Measurements from ENCODE around the gene SLC16A11.
"Not testable (repeated sequence)": the region's sequence is repeated elsewhere in the genome, so short reads cannot be mapped to it uniquely, and the experiment has no call there.

The SLC16A11 gene

DNA sequence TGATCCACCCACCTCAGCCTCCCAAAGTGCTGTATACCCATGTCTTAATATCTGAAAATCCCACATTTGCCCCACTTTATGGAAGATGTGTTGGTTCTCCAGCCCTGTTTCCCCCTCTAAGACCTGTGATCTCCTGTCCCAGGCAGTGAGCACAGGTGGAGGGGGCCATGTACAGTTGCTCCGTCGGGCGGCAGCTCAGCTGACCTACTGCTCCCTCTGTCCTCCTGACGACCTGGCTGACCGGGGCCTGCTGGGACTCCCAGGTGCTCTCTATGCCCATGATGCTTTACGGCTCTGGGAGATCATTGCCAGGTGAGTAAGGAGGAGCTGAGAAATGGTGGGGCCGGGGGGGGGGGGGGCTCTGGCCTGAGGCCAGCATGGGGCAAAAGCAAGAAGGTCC is 38.2 kb downstream of the SLC16A11 start:
- no peak for DNase-seq (ENCODE audit: low spot score)

- peak; percentile 89 for DNase-seq (ENCODE audit: low spot score)
Measured at GRCh38 chr17:7004398-7005253, 39.3 kb downstream of the SLC16A11 start.

GRCh38 chr17:7003745-7004144 is 40.1 kb downstream of the SLC16A11 start:
- DNase-seq (ENCODE audit: low spot score), result no peak

DNA sequence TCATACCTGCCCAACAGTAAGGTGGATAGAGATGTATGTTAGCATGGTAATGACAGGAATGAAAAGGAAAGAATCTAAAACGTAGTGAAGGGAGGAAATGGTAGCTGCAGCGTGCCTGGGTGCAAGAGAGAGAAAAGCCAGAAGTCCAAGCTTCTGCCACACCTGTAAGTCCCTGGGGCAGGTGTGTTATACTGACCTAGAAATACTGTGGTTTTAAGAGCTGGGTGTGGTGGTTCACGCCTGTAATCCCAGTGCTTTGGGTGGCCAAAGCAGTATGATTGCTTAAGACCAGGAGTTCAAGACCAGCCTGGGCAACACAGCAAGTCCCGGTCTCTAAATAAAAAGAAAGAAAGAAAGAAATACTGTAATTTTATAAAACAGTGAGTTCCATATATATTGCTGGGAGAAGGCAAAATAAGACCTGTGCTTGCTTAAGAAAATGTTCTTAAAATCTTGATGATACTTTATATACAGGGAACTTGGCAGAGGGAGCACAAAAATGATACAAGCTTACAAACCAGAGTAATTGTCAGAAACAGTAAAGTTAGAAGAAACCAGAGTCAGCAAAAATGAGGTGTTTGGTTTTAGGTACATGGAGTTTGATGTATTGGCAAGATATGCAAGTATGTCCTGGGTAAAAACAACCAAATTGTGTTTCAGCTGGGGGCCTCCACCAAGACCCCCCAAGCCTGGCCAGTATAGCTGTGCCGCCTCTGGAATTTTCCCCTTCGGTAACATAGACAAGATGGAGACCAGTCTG is 41.4 kb downstream of the SLC16A11 start:
- DNase-seq (ENCODE audit: low spot score), result no peak

DNA sequence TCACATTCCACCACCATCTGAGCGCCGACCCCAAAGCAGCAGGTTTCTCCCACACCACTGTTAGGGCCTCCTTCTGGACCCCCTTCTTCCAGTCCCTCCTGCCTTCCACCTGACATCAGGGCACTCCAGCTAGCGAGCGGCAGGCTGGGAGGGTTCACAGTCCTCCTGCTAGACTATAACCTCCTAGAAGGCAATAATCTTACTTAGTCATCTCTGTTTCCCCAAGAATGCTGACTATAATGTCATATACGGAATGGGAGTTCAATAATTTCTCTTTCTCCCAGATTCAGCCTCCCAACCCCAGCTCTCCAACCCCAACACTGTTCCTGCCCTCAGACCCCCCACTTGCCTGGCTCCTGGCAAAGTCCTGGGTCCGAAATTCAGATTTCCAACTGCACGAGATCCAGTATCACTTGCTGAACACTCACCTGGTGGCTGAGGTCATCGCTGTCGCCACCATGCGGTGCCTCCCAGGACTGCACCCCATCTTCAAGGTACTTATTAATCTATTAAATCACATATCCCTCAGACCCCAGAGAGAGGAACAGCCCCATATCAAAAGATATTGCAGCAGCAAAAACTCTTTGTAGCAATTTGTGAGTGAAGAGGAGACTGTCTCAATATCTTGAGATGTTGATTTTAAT is 42.5 kb downstream of the SLC16A11 start:
- DNase-seq (ENCODE audit: low spot score), result peak; percentile 57

DNA sequence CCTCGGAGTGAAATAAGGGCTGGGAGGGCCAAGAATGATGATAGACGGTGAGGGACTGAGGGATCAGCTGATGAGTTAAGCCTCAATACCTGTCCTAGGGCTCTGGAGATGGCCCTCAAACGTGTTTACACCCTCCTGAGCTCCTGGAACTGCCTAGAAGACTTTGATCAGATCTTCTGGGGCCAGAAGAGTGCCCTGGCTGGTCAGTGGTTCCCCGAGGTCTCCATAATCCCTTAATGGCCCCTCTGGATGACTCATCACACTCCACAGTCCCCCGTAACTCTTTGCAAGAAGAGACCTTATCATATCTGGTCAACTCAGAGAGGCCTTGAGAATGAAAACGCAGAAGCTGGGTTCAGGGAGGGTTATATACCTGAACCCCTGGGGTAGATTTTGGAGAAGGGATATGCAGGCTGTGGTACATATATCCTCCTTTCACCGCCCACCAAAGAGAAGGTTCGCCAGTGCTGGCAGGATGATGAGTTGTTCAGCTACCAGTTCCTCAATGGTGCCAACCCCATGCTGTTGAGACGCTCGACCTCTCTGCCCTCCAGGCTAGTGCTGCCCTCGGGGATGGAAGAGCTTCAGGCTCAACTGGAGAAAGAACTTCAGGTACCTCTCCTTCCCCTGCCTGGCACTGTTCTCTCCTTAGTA is 44.9 kb downstream of the SLC16A11 start:
- no peak for DNase-seq (ENCODE audit: low spot score)

GRCh38 chr17:6997171-6997570 is 46.7 kb downstream of the SLC16A11 start:
- DNase-seq (ENCODE audit: low spot score), result no peak

DNA sequence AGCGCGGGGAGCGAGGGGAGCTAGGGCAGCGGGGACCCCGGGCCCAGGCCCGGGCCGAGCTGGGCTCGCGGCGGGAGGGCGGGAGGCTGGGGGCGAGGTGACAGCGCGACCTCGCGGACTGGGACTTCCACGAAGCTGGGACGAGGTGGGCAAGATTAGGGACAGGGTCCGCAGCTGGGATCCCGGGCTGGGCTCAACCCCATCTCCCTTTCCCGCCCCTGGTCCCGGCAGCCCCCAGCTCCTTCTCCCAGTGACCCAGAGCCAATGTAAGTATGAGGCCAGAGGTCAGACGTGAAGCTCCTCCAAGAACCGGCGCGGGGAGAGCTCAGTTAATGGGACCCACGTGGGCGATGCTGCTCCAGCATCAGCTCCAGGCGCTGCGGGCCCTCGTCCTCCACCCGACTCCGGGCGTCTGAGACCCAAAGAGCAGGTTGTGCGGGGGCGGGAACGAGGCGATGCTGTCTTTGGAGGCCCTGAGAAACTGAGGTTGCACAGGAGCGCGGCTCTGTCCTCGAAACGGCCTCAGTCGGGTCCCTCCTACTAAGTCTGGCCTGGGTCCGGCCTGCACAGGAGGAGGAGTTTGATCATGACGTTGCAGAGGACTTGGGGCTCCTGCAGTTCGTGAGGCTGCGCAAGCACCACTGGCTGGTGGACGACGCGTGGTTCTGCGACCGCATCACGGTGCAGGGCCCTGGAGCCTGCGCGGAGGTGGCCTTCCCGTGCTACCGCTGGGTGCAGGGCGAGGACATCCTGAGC is 47.5 kb downstream of the SLC16A11 start:
- DNase-seq (ENCODE audit: low spot score), result no peak

GRCh38 chr17:6995500-6996255 is 48.2 kb downstream of the SLC16A11 start, which contains the start of gene ALOX12:
Gene ALOX12, plus strand, starts transcription at chr17:6996049. Its CDS starts 69 bp downstream, at chr17:6996118.
- peak; percentile 17 for DNase-seq (ENCODE audit: low spot score)

DNA sequence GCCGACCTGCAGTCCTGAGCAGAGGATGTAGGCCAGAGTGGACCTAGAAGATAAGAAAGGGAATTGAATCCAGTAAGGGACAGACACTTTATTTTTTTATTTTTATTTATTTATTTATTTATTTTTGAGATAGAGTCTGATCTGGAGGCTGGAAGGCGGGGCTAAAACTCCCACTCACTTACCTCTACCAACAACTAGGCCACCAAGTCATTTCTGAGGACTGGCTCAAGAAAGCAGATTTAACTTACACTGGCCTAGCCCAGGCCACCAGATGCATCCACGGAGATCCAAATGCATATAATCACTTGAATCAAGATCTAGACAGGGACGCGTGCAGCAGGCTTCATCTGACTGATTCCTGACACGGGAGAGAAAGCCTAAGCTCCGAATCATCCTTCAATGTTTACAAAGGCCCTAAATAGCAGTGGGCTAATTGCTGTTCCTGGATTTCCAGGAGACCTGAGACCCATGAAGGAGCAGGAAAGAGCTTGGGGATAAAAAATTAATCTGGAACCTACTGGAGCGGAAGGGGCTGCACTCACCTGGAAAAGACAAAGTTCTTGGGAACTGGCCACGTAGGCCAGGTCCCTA is 49.1 kb downstream of the SLC16A11 start:
- DNase-seq (ENCODE audit: low spot score), result no peak

DNA sequence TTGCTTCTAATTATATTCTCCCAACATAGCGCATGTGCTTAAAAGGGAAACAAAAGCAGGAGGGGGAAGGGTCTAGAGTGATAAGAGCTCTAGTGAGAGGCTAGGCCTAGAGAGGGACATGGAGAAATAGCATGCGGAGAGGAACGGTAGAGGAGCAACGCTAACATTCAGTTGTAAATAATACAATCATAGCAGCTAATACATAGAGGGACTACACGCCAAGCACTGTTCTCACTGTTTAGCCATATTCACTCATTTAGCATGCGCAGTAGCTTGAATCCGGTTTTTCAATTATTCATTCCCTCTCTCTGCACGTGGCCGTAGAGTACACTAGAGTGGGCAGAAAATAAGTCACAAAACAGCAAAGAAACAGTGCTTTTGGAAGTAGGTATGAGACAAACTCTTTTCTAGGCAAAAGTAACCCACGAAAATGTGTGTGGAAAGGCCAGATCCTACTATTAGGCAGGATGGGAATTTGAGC is 49.7 kb downstream of the SLC16A11 start:
- DNase-seq (ENCODE audit: low spot score), result no peak

- not testable (repeated sequence) for DNase-seq (ENCODE audit: low spot score)
Measured at GRCh38 chr17:6993613-6994056, 50.3 kb downstream of the SLC16A11 start.
